H1 (cell line): Measurements from ENCODE around the gene SAP30. TPM values are rescaled to one million over a fixed set of nuclear protein-coding genes. Genes with fewer than 3 reads are reported as not detected.

ENCODE experiments used
- BCL11A ChIP-seq, 2 experiments: IDR thresholded peaks; one replicate each; pipeline ENCODE4 v1.6.1; 2011; ENCODE audit warnings: low read depth in 2 of 2, low read length in 2 of 2, mild to moderate bottlenecking in 2 of 2
- CTBP2 ChIP-seq: IDR thresholded peaks from 2 replicates; pipeline ENCODE4 v1.7.0; 2011; ENCODE audit warnings: borderline replicate concordance, mild to moderate bottlenecking, moderate library complexity, mixed read lengths, low read length; ENCODE audit not compliant: insufficient read depth, insufficient read length
- POLR2AphosphoS5 ChIP-seq: IDR thresholded peaks from 2 replicates; pipeline ENCODE4 v1.6.1; 2011; ENCODE audit warnings: low read depth, low read length
- RFX5 ChIP-seq: IDR thresholded peaks from 2 replicates; pipeline ENCODE4 v1.6.1; 2011; ENCODE audit warnings: low read depth, low read length, improper control_type of control experiment, borderline replicate concordance
- RXRA ChIP-seq: IDR thresholded peaks from 2 replicates; pipeline ENCODE4 v1.6.1; 2011; ENCODE audit warnings: low read depth, mild to moderate bottlenecking, low read length, moderate library complexity; ENCODE audit not compliant: insufficient read depth
- TBP ChIP-seq: IDR thresholded peaks from 2 replicates; pipeline ENCODE4 v1.6.1; 2011; ENCODE audit warnings: low read depth, low read length, improper control_type of control experiment
- polyA plus RNA-seq, 7 experiments: library from polyadenylated mRNA; depleted of rRNA in 3 of 7; stranded (reverse) in 5 of 7; unstranded in 2 of 7; fragments of >200 nt in 5 of 7; fragments of 200-250 nt in 2 of 7; gene quantifications; 1 replicate in 5 of 7; 2 replicates in 1 of 7; 4 replicates in 1 of 7; pipeline versions ENCODE4 v1.2.1 to v1.2.3, GENCODE V29; 2011 to 2013; ENCODE audit warnings: missing spikeins in 2 of 7, mixed read lengths in 2 of 7
- total RNA-seq: library from RNA; stranded (reverse); fragmentation: NEBNext Ultra II Directional; extraction: Animal tissue kit (Norgen Biotek cat#: 25700); gene quantifications from 2 replicates; pipeline ENCODE4 v1.2.1, GENCODE V29; 2021

The SAP30 gene
- total and polyA plus RNA-seq, 2 of the 8 experiments (the other 6 are each of a cell fraction or from before 2014, with no cell fraction given): 7.7 to 21.1 TPM

DNA sequence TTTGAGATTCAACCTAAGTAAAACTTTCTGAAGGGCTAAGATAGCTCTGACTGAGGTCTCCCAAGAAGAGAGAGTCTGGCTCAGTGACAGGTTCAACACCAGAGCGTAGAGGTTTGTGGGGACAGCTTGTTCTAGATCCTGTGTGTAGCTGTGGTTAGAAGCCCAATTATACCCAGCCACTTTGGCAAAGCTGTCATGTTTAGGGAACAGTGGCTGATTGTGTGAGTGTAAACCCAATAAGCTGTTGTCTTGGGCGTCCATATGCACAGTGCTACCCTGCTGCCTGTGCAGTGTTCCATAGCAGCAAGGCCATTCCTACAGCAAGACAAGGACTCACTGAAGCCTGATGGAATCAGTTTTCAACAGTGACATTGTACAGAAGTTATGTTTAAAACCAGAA lies 39.3 kb downstream of the SAP30 start (continued):
- TF ChIP-seq TBP (no peak), BCL11A (IDR thresholded peaks at IDR 0.05; ENCODE audit: low read depth in 2 of 2, low read length in 2 of 2) (no peak), POLR2AphosphoS5 (no peak), CTBP2 (no peak), RXRA (no peak), RFX5 (no peak)
